Activated B cell treated with CpG ODN at 0.5 μM for 24 hours (primary cell): ENCODE results near the gene KCNC1. TPM values are rescaled to one million over a fixed set of nuclear protein-coding genes. Genes with fewer than 3 reads are reported as not detected.

Source experiments
- ATAC-seq: fragments of 200-7000 bp; cut with Tn5 transposase; one replicate; pipeline ENCODE4 v1.10.0; 2021; ENCODE audit warnings: low read depth, mild to moderate bottlenecking, moderate library complexity
- CTCF ChIA-PET: fragments of 350-600 bp; sonication (Branson Sonifier 250); formaldehyde crosslinking; loops from one replicate; lab custom pipeline; 2021; ENCODE audit warnings: antibody characterized with exemption; lab: Charles Lee
- POLR2A ChIA-PET: fragments of 350-600 bp; sonication (Branson Sonifier 250); formaldehyde crosslinking; loops from one replicate; lab custom pipeline; 2021; ENCODE audit warnings: antibody characterized with exemption; lab: Charles Lee
- DNase-seq: peaks from one replicate; pipeline ENCODE4 v3.0.0; 2022
- H3K27ac Mint-ChIP-seq: one replicate; pipeline ENCODE4 v1.8.0; 2020; ENCODE audit warnings: mixed read lengths
- H3K27me3 Mint-ChIP-seq: one replicate; pipeline ENCODE4 v1.8.0; 2021; ENCODE audit warnings: mixed read lengths
- H3K36me3 Mint-ChIP-seq: one replicate; pipeline ENCODE4 v1.8.0; 2021; ENCODE audit warnings: low read depth, mixed read lengths
- H3K4me1 Mint-ChIP-seq: one replicate; pipeline ENCODE4 v1.8.0; 2021; ENCODE audit warnings: mixed read lengths
- H3K4me3 Mint-ChIP-seq: one replicate; pipeline ENCODE4 v1.8.0; 2020; ENCODE audit warnings: mild to moderate bottlenecking, mixed read lengths
- H3K9me3 Mint-ChIP-seq: one replicate; pipeline ENCODE4 v1.8.0; 2020; ENCODE audit warnings: mixed read lengths
- CTCF ChIP-seq: fragments of 200-600 bp; IDR thresholded peaks from one replicate; pipeline ENCODE4 v1.8.0; 2022; ENCODE audit warnings: antibody characterized with exemption, mild to moderate bottlenecking
- intact Hi-C: fragments of 100-400 bp; cut with micrococcal nuclease; formaldehyde crosslinking; loops from one replicate; pipeline ENCODE4 v1.15.1; 2024
- total RNA-seq: library from RNA; stranded (reverse); gene quantifications from 2 replicates; pipeline ENCODE4 v1.2.3, GENCODE V29; 2022

KCNC1 gene
- total RNA-seq, 1 donor from 2014 or later: not detected

GRCh38 chr11:17775035-17775348 is 40.4 kb downstream of the KCNC1 start:
- Mint-ChIP-seq H3K27me3 (no peaks in the 10 kb centered on the region), H3K4me1 (no peaks in the 10 kb centered on the region), H3K27ac (no peak overlapping the region), H3K4me3 (no peak overlapping the region), H3K36me3 (no peaks in the 10 kb centered on the region), H3K9me3 (no peaks in the 10 kb centered on the region)
- TF ChIP-seq CTCF: no peak
- intact Hi-C loops: no loop called here
- ChIA-PET CTCF (no interaction called here), POLR2A (no interaction called here)
- ATAC-seq (no peak), DNase-seq (no peak)

DNA sequence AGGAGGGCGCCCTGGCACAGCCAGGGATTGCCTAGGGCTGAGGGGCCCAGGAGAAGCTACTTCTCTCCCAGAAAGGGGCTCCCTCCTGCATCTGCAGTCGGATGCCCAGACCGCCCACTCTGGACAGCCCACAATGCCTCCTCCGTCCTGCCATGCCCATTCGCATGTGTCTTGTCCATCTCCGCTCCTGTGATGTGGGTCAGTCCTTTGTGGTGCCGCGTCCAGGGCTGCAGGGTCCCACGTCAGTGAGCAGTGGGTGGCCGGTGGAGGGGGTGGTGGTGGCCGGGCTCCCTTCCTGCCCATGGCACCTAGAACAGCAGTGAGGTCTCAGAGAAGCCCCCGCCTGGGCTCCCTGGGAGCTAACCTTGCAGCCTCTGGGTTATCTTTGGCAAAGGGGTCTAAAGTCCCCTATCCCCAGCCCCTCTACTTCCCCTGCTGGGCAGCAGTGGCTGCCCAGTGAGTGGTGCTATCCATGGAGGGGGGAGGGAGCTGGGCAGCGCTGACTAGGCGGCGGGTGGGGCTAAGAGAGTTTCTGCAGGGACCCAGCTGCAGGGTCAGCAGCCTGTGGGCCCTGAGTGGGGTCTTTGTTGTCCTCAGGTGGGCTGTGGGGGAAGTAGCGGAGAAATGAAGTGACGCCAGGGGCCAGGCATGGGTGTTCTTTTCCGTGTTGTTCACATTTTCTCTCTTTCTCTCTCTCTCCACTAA is 41.1 kb downstream of the KCNC1 start:
- Mint-ChIP-seq H3K4me1 (no peaks in the 10 kb centered on the region), H3K27me3 (no peaks in the 10 kb centered on the region), H3K9me3 (no peaks in the 10 kb centered on the region), H3K4me3 (no peak overlapping the region), H3K36me3 (no peaks in the 10 kb centered on the region), H3K27ac (no peak overlapping the region)
- intact Hi-C loops: no loop called here
- TF ChIP-seq CTCF: no peak
- ChIA-PET POLR2A (no interaction called here), CTCF (no interaction called here)
- no peak for DNase-seq
- no peak for ATAC-seq

- CTCF ChIA-PET: no interaction called here
- no peak for ATAC-seq
- no peak for DNase-seq
- H3K9me3 Mint-ChIP-seq: no peaks in the 10 kb centered on the region
- no peak for TF ChIP-seq CTCF
- intact Hi-C loops: no loop called here
- H3K36me3 Mint-ChIP-seq: no peaks in the 10 kb centered on the region
- H3K27ac Mint-ChIP-seq: no peak overlapping the region
- H3K27me3 Mint-ChIP-seq: no peaks in the 10 kb centered on the region
- no peak overlapping the region for H3K4me3 Mint-ChIP-seq
- no peaks in the 10 kb centered on the region for H3K4me1 Mint-ChIP-seq
- POLR2A ChIA-PET: no interaction called here
These were observed 41.8 kb downstream of the KCNC1 start for GRCh38 chr11:17776212-17776875.

DNA sequence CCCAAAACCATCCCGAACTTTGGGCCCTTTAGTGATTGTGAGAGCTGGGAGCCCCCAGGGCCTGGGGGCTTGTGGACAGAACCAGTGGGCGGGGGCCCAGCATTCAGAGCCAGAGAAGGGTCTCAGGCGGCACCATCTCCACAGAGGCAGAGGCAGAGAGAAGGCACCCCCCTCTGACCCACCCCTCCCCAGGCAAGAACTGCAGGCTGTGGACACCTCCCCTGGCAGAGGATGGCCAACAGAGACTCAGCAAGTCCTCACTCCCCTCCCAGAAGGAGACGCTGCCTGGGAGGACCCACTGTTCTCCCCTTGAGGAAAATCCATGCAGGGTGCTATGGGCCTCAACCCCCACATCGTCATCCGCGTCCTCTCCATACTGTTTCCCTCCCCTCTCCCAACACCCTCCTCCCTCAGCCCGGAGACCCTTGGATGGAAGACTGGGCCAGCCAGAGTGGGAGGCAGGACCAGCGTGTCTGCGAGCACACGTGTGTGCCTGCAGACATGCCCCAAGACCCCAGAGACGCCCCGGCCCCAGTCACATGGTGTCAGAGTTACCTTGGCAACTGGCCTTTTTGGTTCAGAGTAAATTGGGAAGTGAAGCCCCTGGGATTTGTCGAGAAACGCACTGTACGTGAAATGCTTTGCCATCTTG is 42.6 kb downstream of the KCNC1 start:
- H3K36me3 Mint-ChIP-seq: no peaks in the 10 kb centered on the region
- no peak overlapping the region for H3K4me3 Mint-ChIP-seq
- no peaks in the 10 kb centered on the region for H3K9me3 Mint-ChIP-seq
- no peak for TF ChIP-seq CTCF
- ChIA-PET POLR2A (no interaction called here), CTCF (no interaction called here)
- DNase-seq (no peak), ATAC-seq (no peak)
- H3K27me3 Mint-ChIP-seq: no peaks in the 10 kb centered on the region
- no peaks in the 10 kb centered on the region for H3K4me1 Mint-ChIP-seq
- H3K27ac Mint-ChIP-seq: no peak overlapping the region
- intact Hi-C loops: no loop called here

DNA sequence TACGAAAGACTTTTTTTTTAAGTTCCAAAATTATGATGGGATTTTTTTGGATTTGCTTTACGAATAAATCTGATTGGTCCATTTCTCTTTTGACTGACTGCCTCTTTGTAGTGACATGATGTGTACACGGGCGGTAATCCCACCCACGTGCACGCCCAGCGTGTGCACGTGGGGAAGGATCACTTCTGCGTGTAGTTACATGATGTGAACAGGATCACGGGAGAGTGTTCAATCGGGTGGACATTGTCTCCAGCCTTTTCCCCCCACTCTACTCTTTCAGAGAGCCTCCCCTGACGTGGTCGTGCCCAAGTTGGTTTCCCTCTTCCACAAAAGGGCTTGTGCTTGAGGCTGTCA is 43.1 kb downstream of the KCNC1 start:
- ChIA-PET CTCF (no interaction called here), POLR2A (no interaction called here)
- DNase-seq (no peak), ATAC-seq (no peak)
- Mint-ChIP-seq H3K4me3 (no peak overlapping the region), H3K4me1 (no peaks in the 10 kb centered on the region), H3K27ac (no peak overlapping the region), H3K36me3 (no peaks in the 10 kb centered on the region), H3K9me3 (no peaks in the 10 kb centered on the region), H3K27me3 (no peaks in the 10 kb centered on the region)
- no peak for TF ChIP-seq CTCF
- intact Hi-C loops: no loop called here
